GM18508 (cell line): ENCODE results near the gene RBMS3.
"Not testable (repeated sequence)": the region's sequence is repeated elsewhere in the genome, so short reads cannot be mapped to it uniquely, and the experiment has no call there.

Experiments
- ATAC-seq: cut with Tn5 transposase; IDR thresholded peaks from one replicate; pipeline ENCODE4 v1.9.1; 2021; ENCODE audit warnings: moderate number of reproducible peaks; ENCODE audit not compliant: insufficient read depth, unreplicated experiment

Gene RBMS3

DNA sequence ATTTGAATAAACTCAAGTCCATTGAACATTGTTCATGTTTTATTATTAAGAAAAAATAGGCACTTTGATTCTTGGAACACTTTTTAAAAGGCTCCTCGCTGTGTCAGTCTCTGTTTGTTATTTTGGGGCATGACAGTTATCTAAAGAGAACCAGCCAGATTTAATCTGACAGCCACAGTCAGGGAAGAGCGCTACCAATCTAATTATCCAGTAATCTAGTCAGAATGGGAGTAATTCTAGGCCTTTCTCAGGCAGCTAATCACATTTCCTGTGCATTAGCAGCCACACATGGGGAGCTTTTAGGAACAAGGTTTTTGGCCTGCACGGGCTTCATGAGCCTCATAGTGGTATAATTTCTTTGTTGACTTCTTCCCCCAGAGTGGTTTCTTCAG, 362.2 kb downstream of the RBMS3 start:
- no peak for ATAC-seq

DNA sequence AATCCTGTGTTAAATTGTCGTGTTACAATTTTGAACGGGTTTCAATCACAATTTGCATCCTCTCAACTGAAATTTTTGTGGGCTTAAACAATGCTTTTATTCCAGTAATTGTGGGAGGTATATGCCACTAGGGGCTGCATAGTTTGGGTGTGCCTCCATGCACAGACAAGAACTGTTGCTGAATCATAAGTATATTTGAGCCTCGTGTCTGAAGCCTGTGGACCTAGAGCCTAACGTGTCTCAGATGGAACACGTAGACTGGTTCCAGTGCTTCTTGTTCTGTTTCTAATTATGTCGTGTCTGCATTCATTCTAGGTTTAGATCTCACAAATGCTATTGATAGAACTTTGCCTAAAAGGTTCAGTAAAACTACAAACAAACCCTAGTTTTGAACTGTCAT, 363.4 kb downstream of the RBMS3 start:
- no peak for ATAC-seq

DNA sequence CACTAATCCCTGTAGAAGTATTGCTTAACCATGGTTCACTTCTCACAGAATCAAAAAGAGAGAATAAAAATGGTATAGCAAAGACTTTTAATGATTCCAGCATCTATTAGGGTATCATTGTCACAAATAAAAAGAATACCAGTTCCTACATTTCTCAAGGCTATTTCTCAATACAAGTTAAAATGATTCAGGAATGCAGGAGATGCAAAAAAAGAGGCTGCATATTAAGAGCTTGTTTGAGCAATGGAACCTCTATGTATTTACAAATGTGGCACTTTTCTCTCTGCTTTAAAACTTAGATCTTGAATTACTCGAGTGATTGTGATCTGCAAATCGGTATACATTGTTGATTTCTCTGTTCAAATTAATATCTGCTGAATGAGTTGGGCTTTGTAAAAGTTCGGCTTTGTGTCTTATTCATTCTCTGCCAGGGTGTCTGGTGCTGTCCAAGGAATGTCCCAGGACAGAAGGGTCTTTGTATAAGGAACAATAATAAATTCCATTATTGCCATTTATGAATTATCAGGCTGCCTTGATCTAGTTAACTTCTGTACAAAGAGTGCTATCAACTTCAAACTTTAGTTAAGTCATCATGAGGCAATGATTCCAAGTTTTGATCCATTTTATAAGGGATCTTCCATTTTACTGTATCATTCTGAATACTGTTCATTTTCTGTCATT, 364.2 kb downstream of the RBMS3 start:
- ATAC-seq: no peak

DNA sequence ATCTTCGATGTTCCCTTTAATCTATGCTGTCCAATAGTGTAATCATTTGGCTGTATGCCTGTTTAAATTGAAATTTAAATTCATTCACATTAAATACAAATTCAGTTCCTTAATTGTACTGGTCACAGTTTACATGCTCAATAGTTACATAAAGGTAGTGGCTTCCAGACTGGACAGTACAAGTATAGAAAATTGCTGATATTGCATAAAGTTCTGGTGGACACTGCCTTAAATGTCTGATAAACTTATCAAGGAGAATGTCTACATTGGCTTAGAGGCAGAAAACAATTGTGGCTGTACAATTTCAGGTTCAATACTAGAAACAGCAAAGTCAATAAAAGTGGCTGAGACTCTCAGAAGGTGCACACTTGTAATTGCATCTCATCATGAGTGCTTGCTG, 365.2 kb downstream of the RBMS3 start:
- no peak for ATAC-seq

DNA sequence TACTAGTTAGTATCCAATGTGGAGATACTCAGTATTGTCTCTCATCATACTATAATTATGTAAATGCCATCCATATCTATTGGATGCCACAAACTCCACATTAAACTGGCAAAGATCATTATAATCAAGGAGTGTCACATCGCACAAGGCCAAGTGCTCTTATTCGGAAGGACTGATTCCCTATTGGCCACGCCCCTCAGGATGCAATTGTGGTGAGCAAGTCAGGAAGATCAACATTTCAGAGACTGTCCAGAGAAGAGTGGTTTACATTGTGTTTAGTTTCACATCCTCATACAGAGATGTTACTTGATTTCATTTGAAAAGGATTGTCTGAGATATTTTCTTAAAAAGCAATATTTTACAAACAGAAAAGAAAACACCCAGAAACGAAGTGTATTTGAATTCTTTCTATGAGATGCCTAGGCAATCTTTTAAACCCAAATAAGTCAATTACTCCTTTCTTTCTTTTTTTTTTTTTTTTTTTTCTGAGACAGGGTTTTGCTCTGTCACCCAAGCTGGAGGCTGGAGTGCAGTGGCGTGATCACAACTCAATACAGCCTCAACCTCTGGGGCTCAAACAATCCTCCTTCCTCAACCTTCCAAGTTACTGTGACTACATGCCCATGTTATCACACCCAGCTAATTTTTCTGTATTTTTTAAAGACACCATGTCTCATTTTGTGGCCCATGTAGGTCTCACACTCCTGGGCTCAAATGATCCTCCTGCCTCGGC, 369.1 kb downstream of the RBMS3 start:
- no peak for ATAC-seq

DNA sequence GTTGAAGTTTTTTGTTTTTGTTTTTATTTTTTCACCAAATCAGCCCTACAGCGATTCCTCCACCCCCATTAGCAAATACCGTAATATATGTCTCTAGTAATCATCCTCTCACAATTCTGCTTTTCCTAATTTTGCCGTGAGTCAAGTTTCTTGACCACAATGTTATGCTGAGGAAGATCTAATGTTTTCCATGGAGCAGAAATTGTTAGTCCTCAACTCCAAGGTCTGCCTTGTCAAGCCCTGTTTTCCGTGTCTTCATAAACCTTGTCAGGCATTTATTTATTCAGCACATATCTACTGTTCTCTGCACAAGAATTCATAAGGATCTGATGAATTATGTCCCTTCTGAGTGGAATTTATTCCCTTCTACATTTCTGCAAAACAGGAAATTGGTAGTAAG, 372.8 kb downstream of the RBMS3 start:
- no peak for ATAC-seq

DNA sequence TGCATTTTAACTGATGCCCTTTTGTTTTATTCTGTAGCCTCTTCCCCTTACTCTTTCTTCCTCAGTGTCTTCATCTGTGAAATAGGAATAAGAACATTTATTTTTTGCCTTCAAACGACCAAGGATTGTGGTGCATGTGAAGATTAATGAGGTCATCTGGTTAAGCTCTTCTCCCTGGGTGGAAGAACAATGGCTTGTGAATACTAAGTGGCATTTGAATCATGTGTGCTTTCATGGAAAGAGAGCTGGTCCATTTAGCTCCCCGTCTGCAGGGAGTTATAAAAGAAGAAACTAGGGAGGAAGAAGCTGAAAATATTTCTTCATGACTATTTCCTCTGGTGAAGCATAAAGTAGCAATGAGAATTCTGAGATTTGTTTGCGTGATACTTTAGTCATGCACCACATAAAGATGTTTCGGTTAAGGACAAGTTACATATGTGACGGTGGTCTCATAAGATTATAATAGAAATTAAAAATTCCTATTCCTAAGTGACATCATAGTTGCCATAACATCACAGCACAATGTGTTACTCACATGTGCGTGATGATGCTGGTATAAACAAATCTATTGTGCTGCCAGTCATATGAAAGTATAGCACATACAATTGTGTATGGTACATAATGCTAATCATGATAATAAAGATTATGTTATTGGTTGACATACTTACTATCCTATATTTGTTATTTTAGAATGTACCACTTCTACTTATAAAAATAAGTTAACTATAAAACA, 374.3 kb downstream of the RBMS3 start:
- no peak for ATAC-seq

DNA sequence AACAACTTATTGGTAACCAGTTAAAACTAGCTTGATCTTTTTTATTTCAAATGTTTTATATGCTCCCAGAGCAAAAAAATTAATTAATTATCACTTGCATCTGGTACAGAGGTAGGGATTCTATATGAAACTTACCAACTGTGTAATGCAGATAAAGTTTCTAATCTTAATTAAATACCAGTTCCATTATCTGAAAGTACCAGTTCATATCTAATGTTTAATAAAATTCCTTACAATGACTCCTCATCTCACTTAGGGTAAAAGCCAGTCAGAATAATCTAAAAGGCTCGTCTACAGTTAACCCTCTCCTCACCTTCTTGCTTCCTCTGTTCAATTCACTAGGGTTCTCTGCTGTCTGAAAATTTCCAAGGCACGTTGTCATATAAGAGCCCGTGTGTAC, 384.8 kb downstream of the RBMS3 start:
- ATAC-seq: no peak

DNA sequence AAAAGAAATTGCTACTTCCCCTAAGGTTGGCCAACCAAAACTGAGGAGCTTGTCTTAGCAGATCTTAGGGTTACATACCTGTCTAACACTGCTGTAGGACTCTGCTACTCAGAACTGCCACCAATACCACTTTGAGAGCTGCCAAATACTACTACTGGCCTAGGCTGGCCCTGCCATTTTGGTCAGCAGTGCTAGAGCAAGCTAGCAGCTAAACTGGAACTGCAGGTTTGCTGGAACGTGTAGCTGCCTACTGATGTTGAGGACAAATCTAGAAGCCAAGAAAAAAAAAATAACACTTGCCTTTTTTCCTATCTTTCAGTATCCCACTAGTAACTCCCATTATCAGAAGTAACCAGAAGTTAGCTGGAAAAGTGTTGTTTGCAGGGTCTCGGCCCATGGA, 387.4 kb downstream of the RBMS3 start:
- ATAC-seq: no peak

DNA sequence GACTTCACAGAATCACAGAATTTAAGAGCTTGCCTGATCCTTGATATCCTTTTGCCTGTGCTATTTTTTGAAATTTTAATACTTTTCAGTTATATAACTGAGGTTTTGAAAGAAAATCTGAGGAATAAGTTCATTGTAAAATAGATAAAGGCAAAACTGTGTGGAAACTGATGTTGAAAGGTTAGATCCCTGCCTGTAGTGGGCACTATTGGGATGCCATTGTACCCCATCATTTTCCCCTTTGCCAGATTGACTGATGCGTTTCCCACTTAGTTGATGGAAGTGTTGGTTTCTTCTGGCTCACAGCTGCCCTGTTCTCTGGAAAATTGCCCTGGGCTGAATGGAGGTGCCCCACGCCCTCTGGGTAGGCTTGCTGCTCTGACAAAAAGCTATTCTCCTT, 387.9 kb downstream of the RBMS3 start:
- ATAC-seq: no peak

DNA sequence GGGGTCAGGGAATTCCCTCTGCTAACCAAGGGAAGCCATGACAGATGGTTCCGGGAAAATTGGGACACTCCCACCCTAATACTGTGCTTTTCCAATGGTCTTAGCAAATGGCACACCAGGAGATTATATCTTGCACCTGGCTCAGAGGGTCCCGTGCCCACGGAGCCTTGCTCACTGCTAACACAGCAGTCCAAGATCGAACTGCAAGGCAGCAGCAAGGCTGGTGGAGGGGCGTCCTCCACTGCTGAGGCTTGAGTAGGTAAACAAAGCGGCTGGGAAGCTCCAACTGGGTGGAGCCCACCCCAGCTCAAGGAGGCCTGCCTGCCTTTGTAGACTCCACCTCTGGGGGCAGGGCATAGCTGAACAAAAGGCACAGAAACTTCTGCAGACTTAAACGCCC, 389.6 kb downstream of the RBMS3 start:
- not testable (repeated sequence) for ATAC-seq

DNA sequence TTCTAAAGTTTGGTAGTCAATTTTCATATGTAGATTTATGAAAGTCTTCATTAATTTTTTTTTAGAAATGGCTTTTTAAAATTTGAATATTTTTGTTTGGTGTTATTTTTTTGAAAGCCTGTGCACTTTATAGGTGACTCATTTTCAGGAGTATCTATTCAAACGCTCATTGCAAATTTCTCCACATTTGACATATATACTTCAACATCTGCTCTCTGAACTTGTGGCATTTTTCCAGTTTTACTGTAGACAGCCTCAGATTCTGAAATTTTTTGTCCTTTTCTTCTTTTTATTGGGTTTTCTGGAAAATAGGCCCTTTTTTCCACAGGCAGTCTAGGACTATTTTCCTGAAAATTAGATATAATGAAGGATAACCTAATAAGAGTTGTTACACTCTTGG, 396.6 kb downstream of the RBMS3 start:
- no peak for ATAC-seq

DNA sequence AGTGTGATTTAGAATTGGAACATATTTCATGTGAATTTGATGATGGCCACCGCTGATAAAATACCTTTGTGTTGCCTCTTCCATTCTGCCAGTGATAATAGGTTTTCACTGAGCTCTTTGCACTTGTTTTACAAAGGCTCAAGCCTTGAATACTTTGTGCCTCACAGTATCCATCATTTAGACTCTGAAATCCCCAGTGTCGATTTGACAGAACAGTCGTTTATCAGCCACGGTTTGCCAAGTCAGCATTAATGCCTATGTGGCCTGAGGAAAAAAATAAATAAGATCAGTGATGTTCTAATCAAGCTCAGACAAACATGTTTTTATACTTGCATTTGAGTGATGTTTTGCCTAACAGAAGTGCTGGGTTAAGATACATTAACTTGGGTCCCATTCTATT, 399.1 kb downstream of the RBMS3 start:
- no peak for ATAC-seq

DNA sequence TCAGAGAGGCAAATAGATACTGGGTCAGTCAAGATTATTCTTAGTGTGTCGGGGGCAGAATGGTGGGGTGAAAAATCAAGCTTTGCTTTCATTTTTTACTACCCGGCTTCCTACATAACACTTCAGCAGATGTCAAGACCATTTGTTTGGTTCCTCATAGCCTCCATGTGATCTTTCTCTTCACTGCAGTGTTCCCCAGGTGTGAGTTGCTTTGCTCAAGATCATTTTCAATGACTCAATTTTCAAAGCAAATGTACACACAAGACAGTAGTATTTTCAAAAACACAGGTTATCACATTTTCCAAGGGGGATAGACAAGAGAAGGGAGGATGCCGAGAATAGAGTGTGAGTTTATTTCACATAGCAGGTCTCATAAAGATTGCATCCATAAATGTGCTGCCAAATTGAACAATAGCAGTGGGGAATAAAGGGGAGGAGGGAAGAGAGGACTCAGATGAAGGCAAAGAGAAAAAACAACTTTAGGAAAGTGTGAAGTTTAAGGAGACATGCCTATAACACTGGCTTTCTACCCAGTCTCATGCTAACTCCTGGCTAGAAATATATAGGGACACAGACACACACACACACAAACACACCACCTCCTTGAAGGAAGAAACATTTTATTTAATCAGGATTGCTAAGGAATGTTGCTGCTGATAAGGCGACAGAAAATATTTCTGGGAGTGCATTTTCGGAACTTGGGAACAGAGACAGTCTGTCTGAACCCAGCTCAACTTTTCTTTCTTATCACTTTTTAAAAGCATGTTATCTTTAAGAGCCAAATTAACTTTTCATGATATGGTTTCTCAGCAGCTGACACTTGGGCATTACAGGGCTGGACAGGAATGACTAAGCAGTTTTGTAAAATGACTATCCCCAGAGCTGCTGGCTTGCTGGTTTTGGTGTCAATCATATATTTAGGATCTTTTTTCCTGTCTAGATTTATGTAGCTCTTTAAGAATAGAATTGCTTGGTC, 402.4 kb downstream of the RBMS3 start:
- peak; percentile 41 for ATAC-seq

DNA sequence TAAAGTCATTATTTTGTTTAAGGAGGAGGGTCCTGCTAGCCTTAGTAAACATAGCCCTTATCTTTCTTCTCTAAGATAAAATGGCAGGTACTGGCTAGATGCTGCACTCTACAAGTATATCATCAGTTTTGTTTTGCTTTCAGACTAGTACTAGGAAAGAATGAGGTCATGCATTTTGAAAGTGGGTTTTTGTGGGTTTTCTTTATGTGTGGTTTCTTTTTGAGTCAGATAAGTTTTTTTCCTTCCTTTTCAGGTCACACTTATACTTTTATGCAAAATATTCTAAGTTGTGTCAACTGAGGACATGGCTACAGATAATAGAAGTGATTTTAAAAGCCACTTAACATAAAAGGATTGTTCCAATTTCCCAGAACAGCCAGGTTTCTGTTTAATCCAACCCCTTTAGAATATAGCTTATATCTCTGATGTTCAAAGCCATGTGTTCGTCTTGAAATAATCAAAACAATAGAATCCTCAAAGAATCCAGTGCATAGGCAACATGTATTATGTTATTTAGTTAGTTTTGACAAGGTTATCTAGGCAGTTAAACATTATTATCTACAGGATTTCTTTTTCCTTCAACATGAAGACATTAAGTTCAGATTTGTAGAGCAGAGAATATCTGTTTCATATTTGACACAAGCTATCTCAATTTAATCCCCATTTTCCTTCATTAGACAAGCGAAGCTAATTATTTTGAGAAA, 406.2 kb downstream of the RBMS3 start:
- peak; percentile 95 for ATAC-seq

DNA sequence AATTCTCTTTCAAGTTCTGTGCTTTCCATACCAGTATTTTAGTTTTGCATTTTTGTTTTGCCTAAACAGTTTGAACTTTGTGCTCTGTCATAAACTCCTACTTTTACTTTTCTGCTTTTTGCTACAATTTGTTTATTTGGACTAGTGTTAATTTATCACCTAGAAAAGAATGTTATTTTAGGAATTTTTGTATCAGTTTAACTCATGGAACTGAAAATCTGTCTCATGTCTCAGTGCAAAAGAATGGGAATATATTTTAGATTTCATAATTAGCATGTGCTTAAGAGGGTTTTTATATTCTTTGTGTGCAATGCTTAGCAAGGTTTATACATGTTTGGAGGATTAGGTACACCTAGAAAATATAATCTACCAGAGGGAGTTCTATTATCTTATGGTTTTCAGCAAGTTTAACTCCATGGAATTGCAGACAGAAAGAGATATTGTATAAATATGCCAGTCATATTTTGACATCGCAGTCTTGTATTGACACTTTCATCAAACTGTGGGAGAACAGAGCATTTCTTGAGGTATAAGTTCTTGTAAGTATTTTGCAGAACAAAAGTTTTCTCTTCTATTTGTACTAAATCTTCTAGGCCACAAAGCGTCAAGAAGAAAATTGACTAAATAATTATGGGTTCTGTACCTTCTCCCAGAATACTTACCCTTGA, 409.9 kb downstream of the RBMS3 start:
- ATAC-seq: no peak

DNA sequence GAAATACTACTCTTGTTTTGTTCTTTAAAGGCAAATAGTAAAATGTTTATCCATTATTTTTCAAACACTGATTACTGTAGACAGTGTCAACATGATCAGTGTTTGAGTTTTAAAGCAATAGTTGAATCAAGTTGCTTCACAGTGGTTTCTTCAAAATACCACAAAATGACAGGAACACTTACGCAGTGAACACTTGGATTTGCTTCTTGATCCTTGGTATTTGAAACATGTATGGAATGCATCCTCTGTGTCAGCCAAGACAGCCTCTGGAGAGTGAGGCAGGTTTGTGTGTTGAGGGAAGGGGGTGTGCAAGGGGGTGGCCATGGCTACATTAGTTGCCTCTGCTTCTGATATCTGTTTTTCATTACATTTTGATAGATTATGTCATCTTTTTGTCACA, 413.0 kb downstream of the RBMS3 start:
- no peak for ATAC-seq

DNA sequence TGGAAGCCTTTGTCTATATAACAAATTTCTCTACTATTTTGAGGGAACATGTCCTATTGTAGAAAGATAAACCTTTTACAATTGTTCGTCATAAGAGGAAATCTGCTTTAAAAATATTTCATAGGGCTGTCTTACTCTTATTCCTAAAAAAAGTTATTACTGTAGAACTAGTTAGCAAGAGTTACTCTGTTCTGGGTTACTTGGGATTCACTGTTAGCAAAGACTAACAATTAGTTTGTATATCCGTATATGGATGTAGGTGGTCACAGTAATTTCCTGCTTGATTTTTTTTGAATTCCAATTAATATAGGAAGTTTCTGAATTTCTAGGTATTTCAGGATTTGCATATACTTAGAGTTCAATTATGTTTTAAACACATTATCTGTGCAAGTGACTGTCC, 413.5 kb downstream of the RBMS3 start:
- ATAC-seq: no peak

DNA sequence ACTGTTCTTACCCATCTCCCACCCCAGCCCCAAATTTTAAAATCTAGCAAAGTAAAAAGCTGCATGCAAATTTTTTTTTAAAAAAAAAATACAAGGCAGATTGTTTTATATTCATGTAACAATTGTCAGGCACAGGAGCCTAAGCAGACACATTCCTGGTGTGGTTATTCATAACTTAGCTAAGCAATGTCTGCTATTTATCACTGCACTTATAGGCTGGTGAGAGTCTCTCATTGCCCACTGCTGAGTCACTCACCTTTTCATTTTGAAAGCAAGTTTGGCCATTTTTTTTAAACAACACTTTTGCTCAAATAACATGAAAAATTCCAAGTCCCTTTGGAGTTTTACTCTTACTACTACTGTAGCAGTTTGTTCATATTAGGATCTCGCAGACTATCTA, 413.9 kb downstream of the RBMS3 start:
- ATAC-seq: no peak
